HFF-Myc (cell line): ENCODE data around the gene RIPK4.
"Not testable (repeated sequence)": the region's sequence is repeated elsewhere in the genome, so short reads cannot be mapped to it uniquely, and the experiment has no call there.

Source experiments
- DNase-seq: peaks from one replicate; pipeline ENCODE4 v3.0.0-alpha.2; 2011; ENCODE audit warnings: low read depth; ENCODE audit errors: extremely low read depth
- H3K4me3 ChIP-seq: replicated peaks from 2 replicates; pipeline ENCODE4 v1.5.1; 2011; ENCODE audit warnings: low read depth, mild to moderate bottlenecking, control low read depth, low read length
- TF ChIP-seq, protein P1 (sequence below): IDR thresholded peaks from 2 replicates; pipeline ENCODE4 v1.5.1; 2012; ENCODE audit warnings: mild to moderate bottlenecking, low read depth, low read length, control low read depth; ENCODE audit errors: missing control alignments

RIPK4 gene

DNA sequence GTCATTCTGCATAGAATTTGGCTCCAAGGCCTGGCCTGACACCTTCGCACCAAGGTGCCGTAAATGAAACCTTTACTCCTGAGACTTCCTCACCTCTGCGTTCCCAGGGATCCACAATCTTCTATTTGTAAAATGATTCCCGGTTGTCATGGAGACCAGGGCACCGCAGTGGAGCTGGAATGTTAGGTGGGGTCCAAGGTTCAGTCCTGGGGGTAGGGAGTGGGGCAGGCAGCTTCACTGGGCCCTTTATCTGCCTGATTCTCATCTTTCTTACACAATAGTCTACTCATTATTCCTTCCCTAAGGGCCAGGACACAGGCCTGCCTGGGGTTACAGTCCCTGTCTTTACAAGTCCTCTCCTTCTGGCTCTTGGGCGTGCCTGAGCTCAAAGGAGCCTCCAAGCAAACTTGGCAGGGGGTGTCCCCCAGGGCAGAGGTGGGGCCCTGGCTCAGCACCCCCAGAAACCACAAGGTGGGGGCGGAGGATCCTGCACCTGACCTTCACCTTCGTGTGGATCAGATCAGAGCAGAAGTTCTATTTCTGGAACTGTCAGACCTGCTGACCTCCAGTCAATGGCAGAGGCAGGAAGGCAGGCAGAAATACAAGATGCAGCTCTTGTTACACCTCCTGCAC lies 51.1 kb downstream of the RIPK4 start:
- DNase-seq, result no peak
- TF ChIP-seq, protein P1, sequence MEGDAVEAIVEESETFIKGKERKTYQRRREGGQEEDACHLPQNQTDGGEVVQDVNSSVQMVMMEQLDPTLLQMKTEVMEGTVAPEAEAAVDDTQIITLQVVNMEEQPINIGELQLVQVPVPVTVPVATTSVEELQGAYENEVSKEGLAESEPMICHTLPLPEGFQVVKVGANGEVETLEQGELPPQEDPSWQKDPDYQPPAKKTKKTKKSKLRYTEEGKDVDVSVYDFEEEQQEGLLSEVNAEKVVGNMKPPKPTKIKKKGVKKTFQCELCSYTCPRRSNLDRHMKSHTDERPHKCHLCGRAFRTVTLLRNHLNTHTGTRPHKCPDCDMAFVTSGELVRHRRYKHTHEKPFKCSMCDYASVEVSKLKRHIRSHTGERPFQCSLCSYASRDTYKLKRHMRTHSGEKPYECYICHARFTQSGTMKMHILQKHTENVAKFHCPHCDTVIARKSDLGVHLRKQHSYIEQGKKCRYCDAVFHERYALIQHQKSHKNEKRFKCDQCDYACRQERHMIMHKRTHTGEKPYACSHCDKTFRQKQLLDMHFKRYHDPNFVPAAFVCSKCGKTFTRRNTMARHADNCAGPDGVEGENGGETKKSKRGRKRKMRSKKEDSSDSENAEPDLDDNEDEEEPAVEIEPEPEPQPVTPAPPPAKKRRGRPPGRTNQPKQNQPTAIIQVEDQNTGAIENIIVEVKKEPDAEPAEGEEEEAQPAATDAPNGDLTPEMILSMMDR, result no peak
- no peak overlapping the region for H3K4me3 ChIP-seq

DNA sequence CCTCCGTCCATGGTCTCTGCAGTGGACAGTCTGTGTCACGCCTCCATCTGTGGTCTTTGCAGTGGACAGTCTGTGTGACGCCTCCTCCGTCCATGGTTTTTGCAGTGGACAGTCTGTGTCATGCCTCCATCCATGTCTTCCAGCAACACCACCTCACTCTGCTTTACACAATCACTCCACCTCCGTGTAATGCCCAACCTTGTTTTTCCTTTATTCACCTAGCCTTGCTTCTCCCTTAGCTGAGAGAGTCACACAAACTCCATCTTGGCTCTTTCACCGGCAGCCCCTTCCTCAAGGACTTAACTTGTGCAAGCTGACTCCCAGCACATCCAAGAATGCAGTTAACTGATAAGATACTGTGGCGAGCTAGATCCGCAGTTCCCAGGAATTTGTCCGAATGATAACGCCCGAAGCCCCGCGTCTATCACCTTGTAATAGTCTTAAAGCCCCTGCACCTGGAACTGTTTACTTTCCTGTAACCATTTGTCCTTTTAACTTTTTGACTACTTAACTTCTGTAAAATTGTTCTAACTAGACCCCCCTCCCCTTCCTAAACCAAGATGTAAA lies 52.5 kb downstream of the RIPK4 start:
- DNase-seq, result not testable (repeated sequence)

DNA sequence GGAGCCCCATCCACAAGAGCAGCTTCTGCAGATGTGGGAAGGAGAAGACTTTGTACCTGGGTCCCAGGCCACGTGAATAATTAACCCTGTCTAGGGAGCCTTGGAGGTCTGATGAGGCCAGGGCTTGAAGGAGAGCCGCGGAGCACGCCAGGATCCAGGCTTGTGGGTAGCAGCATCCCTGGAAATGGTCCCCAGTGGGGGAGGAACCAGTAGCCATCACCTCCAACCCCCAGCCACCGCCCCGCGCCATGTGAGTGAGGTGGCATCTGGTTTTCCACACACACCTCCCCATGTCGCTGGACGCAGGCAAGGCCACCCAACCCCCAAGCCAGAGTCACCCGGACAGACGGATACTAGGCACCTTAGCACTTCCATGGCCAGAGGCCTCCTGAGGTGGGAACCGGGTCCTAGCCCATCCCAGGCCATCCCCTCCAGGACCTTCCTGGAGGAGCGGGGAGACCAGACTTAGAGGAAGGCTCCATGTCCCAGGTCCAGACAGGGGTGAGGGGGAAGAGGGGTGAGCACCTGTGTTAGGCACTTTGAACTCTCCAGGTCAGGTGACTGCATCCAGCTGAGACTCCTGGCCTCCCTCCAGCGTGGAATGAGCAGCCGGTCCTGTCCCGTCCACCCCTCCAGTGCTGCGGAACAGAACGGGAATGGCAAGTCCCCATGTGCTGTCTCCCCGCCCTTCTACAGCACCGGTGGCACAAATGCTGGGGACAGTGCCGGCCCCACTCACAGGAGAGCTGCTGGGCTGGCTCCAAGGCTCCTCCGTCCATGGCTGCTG lies 53.2 kb downstream of the RIPK4 start:
- DNase-seq, result no peak
- TF ChIP-seq, protein P1, result no peak
- no peak overlapping the region for H3K4me3 ChIP-seq

More for the DNA sequence above, 52.5 kb downstream of the RIPK4 start:
- H3K4me3 ChIP-seq, result not testable (repeated sequence)

DNA sequence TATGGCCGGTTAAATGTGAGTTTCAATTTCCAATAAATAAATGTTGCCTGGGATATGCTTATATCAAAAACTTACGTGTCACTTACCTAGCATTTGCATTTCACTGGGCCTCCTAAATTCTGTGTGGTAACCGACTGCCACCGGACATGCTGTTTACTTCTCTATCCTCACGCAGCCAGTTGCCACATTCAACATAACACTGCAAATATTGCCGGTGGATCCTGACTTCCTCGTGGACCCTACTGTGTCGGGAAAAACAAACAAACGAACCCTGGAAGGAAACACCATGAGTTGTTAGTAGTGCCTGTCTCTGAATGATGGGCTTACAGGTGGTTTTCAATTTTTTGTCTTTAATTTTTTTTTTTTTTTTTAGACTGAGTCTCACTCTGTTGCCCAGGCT lies 54.1 kb downstream of the RIPK4 start:
- no peak overlapping the region for H3K4me3 ChIP-seq
- no peak for DNase-seq
- TF ChIP-seq, protein P1, result no peak

DNA sequence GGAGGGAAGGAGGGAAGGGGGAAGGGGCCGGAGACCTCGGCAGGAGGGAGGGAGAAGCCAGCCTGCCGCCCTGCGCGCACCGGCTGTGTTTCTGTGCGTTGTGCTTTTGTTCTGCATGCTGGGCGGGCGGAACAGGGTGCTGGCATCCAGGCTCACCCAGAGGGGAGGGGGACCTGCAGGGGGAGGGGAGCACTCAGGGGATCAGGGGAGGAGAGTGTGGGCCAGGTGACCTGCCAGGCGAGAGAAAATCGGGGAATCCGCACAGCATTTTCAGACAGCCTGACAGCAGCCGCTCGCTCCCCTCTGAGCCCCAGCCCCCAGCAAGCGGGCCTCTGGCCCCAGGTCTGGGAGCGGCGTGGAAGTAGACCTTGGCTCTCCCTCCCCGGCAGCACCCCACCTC lies 54.7 kb downstream of the RIPK4 start:
- DNase-seq, result no peak
- no peak overlapping the region for H3K4me3 ChIP-seq
- TF ChIP-seq, protein P1, result no peak

DNA sequence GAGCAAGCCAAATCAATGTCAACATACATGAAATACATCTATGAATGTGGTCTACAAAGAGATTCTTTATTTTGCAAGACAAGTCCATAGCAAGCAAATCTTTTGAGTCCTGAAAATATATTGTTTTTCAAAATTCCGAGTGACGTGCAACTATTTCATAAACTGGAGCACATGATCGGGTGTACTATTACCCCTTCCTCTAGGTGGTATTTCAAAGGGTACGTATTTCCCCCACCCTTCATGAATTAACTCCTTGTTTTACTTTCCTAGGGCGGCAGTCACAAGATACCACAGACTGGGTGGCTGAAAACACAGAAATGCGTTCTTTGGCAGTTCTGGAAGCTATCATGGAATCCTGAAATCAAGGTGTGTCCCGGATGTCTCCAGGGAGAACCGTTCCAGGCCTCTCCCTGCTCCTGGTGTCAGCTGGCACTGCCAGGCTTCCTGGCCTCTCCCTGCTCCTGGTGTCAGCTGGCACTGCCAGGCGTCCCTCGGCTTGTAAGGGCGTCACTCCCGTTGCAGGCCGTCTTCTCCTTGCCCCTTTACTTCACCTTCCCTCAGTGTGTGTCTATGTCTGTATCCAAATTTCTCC lies 55.3 kb downstream of the RIPK4 start:
- DNase-seq, result no peak
- no peak overlapping the region for H3K4me3 ChIP-seq

DNA sequence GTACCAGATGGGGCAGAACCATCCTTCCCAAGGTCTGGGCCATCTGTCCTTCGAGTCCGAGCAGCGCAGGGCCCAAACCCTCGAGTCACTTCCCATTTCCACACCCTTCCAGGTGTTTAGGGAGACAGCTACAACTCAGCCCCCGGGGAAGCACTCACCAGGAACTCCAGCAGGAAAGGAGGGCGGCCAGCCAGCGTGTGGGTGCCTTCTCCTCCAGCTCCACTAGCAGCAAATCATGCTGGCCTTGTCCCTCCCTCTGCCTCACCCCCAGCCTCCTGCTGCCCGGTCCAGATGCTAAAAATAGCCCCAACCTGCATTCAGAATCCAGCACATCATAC lies 56.1 kb downstream of the RIPK4 start:
- no peak for DNase-seq
- no peak overlapping the region for H3K4me3 ChIP-seq
- TF ChIP-seq, protein P1, result no peak

More for the DNA sequence above, 55.3 kb downstream of the RIPK4 start:
- TF ChIP-seq, protein P1, result no peak
